Stomach (tissue), 9 donors: ENCODE measurements around the gene SELENOH. TPM values are rescaled to one million over a fixed set of nuclear protein-coding genes. Genes with fewer than 3 reads are reported as not detected.
"Not testable (repeated sequence)": the region's sequence is repeated elsewhere in the genome, so short reads cannot be mapped to it uniquely, and the experiment has no call there.

ENCODE experiments used
- DNase-seq, 2 donors: peaks; one replicate each; pipeline versions ENCODE4 v3.0.0 to v3.0.0-alpha.2; 2013 to 2019
- H3K27ac ChIP-seq, 5 donors: fragments of 200-600 bp in 4 of 5; sonication (generic) in 4 of 5; one replicate each; pipeline ENCODE4 v1.5.1; 2013 to 2019; ENCODE audit warnings: mild to moderate bottlenecking in 1 of 5, moderate library complexity in 1 of 5
- H3K27me3 ChIP-seq, 3 donors: fragments of 200-600 bp; sonication (generic); one replicate each; pipeline ENCODE4 v1.5.1; 2017 to 2019; ENCODE audit warnings: mixed run types in 1 of 3
- H3K36me3 ChIP-seq, 4 donors: fragments of 200-600 bp; sonication (generic); 1 replicate in 3 of 4; 2 replicates in 1 of 4; pipeline ENCODE4 v1.5.1; 2016 to 2019
- H3K4me1 ChIP-seq, 4 donors: fragments of 200-600 bp; sonication (generic); one replicate each; pipeline ENCODE4 v1.5.1; 2016 to 2019
- H3K4me3 ChIP-seq, 4 donors: fragments of 200-600 bp; sonication (generic) in 3 of 4; one replicate each; pipeline ENCODE4 v1.5.1; 2016 to 2019; ENCODE audit warnings: mild to moderate bottlenecking in 1 of 4
- H3K9me3 ChIP-seq, 4 donors: fragments of 200-600 bp; sonication (generic); one replicate each; pipeline ENCODE4 v1.5.1; 2016 to 2019
- CTCF ChIP-seq, 7 experiments: fragments of 450-650 bp in 4 of 7; fragments of 200-600 bp in 3 of 7; sonication (generic) in 3 of 7; IDR thresholded peaks; one replicate each; pipeline ENCODE4 v1.5.1; 2016 to 2019; ENCODE audit warnings: antibody characterized with exemption in 7 of 7, control low read depth in 2 of 7, mild to moderate bottlenecking in 1 of 7
- EP300 ChIP-seq: sonication (generic); formaldehyde crosslinking; IDR thresholded peaks from one replicate; pipeline ENCODE4 v1.6.1; 2017; ENCODE audit warnings: antibody characterized with exemption
- POLR2A ChIP-seq, 4 donors: fragments of 450-650 bp; IDR thresholded peaks; one replicate each; pipeline ENCODE4 v1.6.1; 2016; ENCODE audit warnings: antibody characterized with exemption in 4 of 4, control low read depth in 2 of 4, mild to moderate bottlenecking in 1 of 4, moderate library complexity in 1 of 4
- POLR2AphosphoS5 ChIP-seq, 3 donors: sonication (generic); formaldehyde crosslinking; IDR thresholded peaks; one replicate each; pipeline ENCODE4 v1.6.1; 2016; ENCODE audit warnings: antibody characterized with exemption in 3 of 3
- WGBS, 5 donors: extraction: QIAGEN DNeasy Blood & Tissue Kit in 3 of 5; methylation state at CpG; one replicate each; pipeline versions ENCODE4 v1.1.5 to v1.1.7; 2013 to 2018; 5-methylcytosine and 5-hydroxymethylcytosine counted together
- intact Hi-C: fragments of 100-400 bp; cut with DNase I; formaldehyde crosslinking; loops from one replicate; pipeline ENCODE4 v1.15.1; 2023; ENCODE audit warnings: low total_unique reads
- polyA plus RNA-seq, 3 donors: library from polyadenylated mRNA; stranded (reverse); fragments of 200-250 nt; gene quantifications; one replicate each; pipeline ENCODE4 v1.2.3, GENCODE V29; 2013
- total RNA-seq, 5 donors: library from RNA; depleted of rRNA; stranded (reverse); fragments of >200 nt; gene quantifications; one replicate each; pipeline versions ENCODE4 v1.1.0 to v1.2.3, GENCODE V29; 2014 to 2016
- donor health status: healthy with polysubstance abuse.
- donor health status: Bipolar disorder and iron deficiency.
- donor health status: healthy.

Gene SELENOH
- total and polyA plus RNA-seq, 8 donors, result 33.8 to 234 (median 171) TPM

GRCh38 chr11:57700425-57700824, 40.9 kb upstream of the SELENOH start:
- H3K4me3 ChIP-seq, result no peak overlapping the region

GRCh38 chr11:57703341-57703740, 38.0 kb upstream of the SELENOH start:
- no peak overlapping the region for H3K4me3 ChIP-seq
- TF ChIP-seq POLR2A (IDR thresholded peaks at IDR 0.05) (no peak), EP300 (no peak), CTCF (IDR thresholded peaks at IDR 0.05) (no peak), POLR2AphosphoS5 (IDR thresholded peaks at IDR 0.05) (no peak)
- no peaks in the 10 kb centered on the region for H3K27me3 ChIP-seq
- no peaks in the 10 kb centered on the region for H3K9me3 ChIP-seq
- H3K4me1 ChIP-seq, result peaks cover 0 to 9% (median 0%) of the 10 kb centered on the region in 4 donors
- intact Hi-C loops, result no loop called here
- H3K27ac ChIP-seq, result no peak overlapping the region
- 89 to 95% (median 92%) methylated on average over 4 of the region's 4 CpGs for WGBS, 5 donors
- peaks cover 37 to 82% (median 74%) of the 10 kb centered on the region in 4 donors for H3K36me3 ChIP-seq
- DNase-seq, result no peak

More at GRCh38 chr11:57700425-57700824, 40.9 kb upstream of the SELENOH start:
- intact Hi-C loops, result no loop called here
- Histone ChIP-seq H3K27me3 (no peaks in the 10 kb centered on the region), H3K9me3 (no peaks in the 10 kb centered on the region), H3K4me1 (no peaks in the 10 kb centered on the region), H3K36me3 (peaks cover 65 to 97% (median 93%) of the 10 kb centered on the region in 4 donors), H3K27ac (no peak overlapping the region)
- no peak for DNase-seq
- 51 to 76% (median 66%) methylated on average over 3 of the region's 3 CpGs for WGBS, 5 donors
- no peak for TF ChIP-seq EP300

- TF ChIP-seq EP300, result no peak
- TF ChIP-seq CTCF (IDR thresholded peaks at IDR 0.05), result no peak
- no peak for TF ChIP-seq POLR2A (IDR thresholded peaks at IDR 0.05)
- no peak for TF ChIP-seq POLR2AphosphoS5 (IDR thresholded peaks at IDR 0.05)
- Histone ChIP-seq H3K27ac (no peak overlapping the region), H3K27me3 (no peaks in the 10 kb centered on the region), H3K9me3 (no peaks in the 10 kb centered on the region), H3K36me3 (peaks cover 23 to 78% (median 62%) of the 10 kb centered on the region in 4 donors), H3K4me3 (no peak overlapping the region), H3K4me1 (peaks cover 0 to 13% (median 4%) of the 10 kb centered on the region in 4 donors)
- no peak for DNase-seq
- intact Hi-C loops, result no loop called here
- WGBS, 5 donors, result 83 to 90% (median 87%) methylated on average over 6 of the region's 6 CpGs
Observed at GRCh38 chr11:57704932-57705331, 36.4 kb upstream of the SELENOH start.

- WGBS, 5 donors, result 89 to 93% (median 90%) methylated on average over 8 of the region's 8 CpGs
- H3K4me1 ChIP-seq, result peaks cover 0 to 18% (median 9%) of the 10 kb centered on the region in 4 donors
- H3K9me3 ChIP-seq, H3K27ac ChIP-seq, H3K27me3 ChIP-seq, H3K4me3 ChIP-seq, intact Hi-C loops, DNase-seq: not testable (repeated sequence)
- peaks cover 19 to 73% (median 57%) of the 10 kb centered on the region in 4 donors for H3K36me3 ChIP-seq
Observed at GRCh38 chr11:57705432-57705831, 35.9 kb upstream of the SELENOH start.

GRCh38 chr11:57709802-57710367, 31.4 kb upstream of the SELENOH start:
- intact Hi-C loops, result no loop called here
- WGBS, 5 donors, result 93 to 96% (median 95%) methylated on average over 5 of the region's 5 CpGs

More at GRCh38 chr11:57709802-57710367, 31.4 kb upstream of the SELENOH start:
- H3K27me3 ChIP-seq, result no peaks in the 10 kb centered on the region
- TF ChIP-seq CTCF (IDR thresholded peaks at IDR 0.05) (no peak), POLR2A (IDR thresholded peaks at IDR 0.05) (no peak), EP300 (no peak), POLR2AphosphoS5 (IDR thresholded peaks at IDR 0.05) (no peak)
- H3K36me3 ChIP-seq, result peaks cover 5 to 28% (median 16%) of the 10 kb centered on the region in 4 donors
- H3K27ac ChIP-seq, result no peak overlapping the region
- H3K4me1 ChIP-seq, result peaks cover 17 to 51% (median 44%) of the 10 kb centered on the region in 4 donors
- no peak overlapping the region for H3K4me3 ChIP-seq
- no peak for DNase-seq
- H3K9me3 ChIP-seq, result no peaks in the 10 kb centered on the region
